ENCODE measurements around the gene MACROD1. TPM values are rescaled to one million over a fixed set of nuclear protein-coding genes. Genes with fewer than 3 reads are reported as not detected.

Gene MACROD1
- total RNA-seq, 1 experiment from 2014 or later = not detected

- H3K9ac ChIP-seq (ENCODE audit: low read length) = no peak overlapping the region
- no peak overlapping the region for H2AFZ ChIP-seq (ENCODE audit: low read length)
- no peak overlapping the region for H3K4me2 ChIP-seq (ENCODE audit: low read depth, low read length, poor library complexity, severe bottlenecking)
These were observed 39.1 kb downstream of the MACROD1 start for GRCh38 chr11:64126796-64127195.

GRCh38 chr11:64126371-64126770 lies 39.5 kb downstream of the MACROD1 start:
- Histone ChIP-seq H3K27me3 (ENCODE audit: low read length) (no peaks in the 10 kb centered on the region), H3K36me3 (ENCODE audit: insufficient read depth, low read length) (no peaks in the 10 kb centered on the region), H3K9me2 (replicated peaks; ENCODE audit: insufficient read depth, low read length) (no peaks in the 10 kb centered on the region), H3K79me2 (ENCODE audit: low read length) (no peaks in the 10 kb centered on the region), H3K4me2 (ENCODE audit: low read depth, low read length, poor library complexity, severe bottlenecking) (no peak overlapping the region), H3K9ac (ENCODE audit: low read length) (no peak overlapping the region), H3K4me3 (ENCODE audit: low read length) (no peak overlapping the region), H4K20me1 (ENCODE audit: insufficient read depth, low read depth, low read length) (0 out of 2 replicates have a peak, but pooled peaks cover 4% of the 10 kb centered on the region), H3K27ac (ENCODE audit: low read length) (no peak overlapping the region), H3K9me3 (ENCODE audit: low read length) (no peaks in the 10 kb centered on the region), H3K4me1 (ENCODE audit: low read length) (peaks cover 3% of the 10 kb centered on the region; the same call in 1 of the 2 replicates), H2AFZ (ENCODE audit: low read length) (no peak overlapping the region)
- DNase-seq = no peak

More at GRCh38 chr11:64126796-64127195, 39.1 kb downstream of the MACROD1 start:
- no peaks in the 10 kb centered on the region for H3K79me2 ChIP-seq (ENCODE audit: low read length)
- DNase-seq = no peak
- no peak overlapping the region for H3K4me3 ChIP-seq (ENCODE audit: low read length)
- H3K9me3 ChIP-seq (ENCODE audit: low read length) = no peaks in the 10 kb centered on the region
- H3K9me2 ChIP-seq (replicated peaks; ENCODE audit: insufficient read depth, low read length) = no peaks in the 10 kb centered on the region
- no peaks in the 10 kb centered on the region for H3K36me3 ChIP-seq (ENCODE audit: insufficient read depth, low read length)
- H3K27me3 ChIP-seq (ENCODE audit: low read length) = no peaks in the 10 kb centered on the region
- H3K4me1 ChIP-seq (ENCODE audit: low read length) = peaks cover 3% of the 10 kb centered on the region; the same call in 1 of the 2 replicates
- no peak overlapping the region for H3K27ac ChIP-seq (ENCODE audit: low read length)
- H4K20me1 ChIP-seq (ENCODE audit: insufficient read depth, low read depth, low read length) = 0 out of 2 replicates have a peak, but pooled peaks cover 4% of the 10 kb centered on the region

DNA sequence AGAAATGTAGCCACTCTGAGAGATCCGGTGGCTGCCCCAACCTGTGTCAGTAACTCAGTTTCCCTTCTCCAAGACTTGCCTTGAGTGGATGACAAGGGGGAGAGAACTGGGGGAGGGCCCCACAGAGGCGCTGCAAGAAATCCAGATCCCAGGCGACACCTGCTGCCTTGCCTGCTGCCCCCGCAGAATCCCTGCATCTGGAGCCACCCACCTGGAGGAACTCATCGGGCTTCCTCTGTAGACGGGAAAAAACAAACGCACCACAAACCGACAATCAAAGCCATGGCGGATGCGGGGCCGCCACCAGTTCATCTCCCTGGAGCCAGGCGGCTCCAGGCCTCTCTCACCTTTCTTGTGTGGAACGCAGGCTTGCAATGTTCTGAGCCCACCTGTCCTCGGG lies 40.2 kb downstream of the MACROD1 start:
- H3K9me3 ChIP-seq (ENCODE audit: low read length) = no peaks in the 10 kb centered on the region
- DNase-seq = no peak
- H3K9me2 ChIP-seq (replicated peaks; ENCODE audit: insufficient read depth, low read length) = no peaks in the 10 kb centered on the region
- no peaks in the 10 kb centered on the region for H3K36me3 ChIP-seq (ENCODE audit: insufficient read depth, low read length)
- H3K27ac ChIP-seq (ENCODE audit: low read length) = no peak overlapping the region
- H3K4me2 ChIP-seq (ENCODE audit: low read depth, low read length, poor library complexity, severe bottlenecking) = no peak overlapping the region
- H4K20me1 ChIP-seq (ENCODE audit: insufficient read depth, low read depth, low read length) = 0 out of 2 replicates have a peak, but pooled peaks cover 4% of the 10 kb centered on the region
- H3K4me3 ChIP-seq (ENCODE audit: low read length) = no peak overlapping the region
- no peaks in the 10 kb centered on the region for H3K79me2 ChIP-seq (ENCODE audit: low read length)
- H3K9ac ChIP-seq (ENCODE audit: low read length) = no peak overlapping the region
- H2AFZ ChIP-seq (ENCODE audit: low read length) = no peak overlapping the region
- peaks cover 3% of the 10 kb centered on the region; the same call in 1 of the 2 replicates for H3K4me1 ChIP-seq (ENCODE audit: low read length)
- no peaks in the 10 kb centered on the region for H3K27me3 ChIP-seq (ENCODE audit: low read length)

DNA sequence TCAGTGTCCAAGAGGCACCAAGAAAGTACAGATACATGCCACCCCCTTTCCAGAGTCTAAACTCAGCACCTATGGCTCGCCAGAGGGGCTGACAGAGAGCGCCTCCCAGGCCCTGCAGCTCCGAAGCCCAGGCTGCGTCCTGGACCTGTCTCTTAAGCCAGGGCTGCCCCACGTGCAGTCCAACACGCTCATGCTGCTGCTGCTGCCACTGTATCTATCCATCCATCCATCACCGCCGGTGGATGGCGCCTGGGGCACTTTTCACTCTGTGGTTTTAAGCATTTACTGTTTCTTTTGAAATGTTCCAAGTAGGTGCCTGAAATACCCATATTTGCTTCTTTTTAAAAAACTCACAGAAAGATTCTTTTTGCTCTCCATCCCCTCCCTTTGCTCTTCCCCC lies 41.8 kb downstream of the MACROD1 start:
- Histone ChIP-seq H3K79me2 (ENCODE audit: low read length) (no peaks in the 10 kb centered on the region), H3K9me3 (ENCODE audit: low read length) (no peaks in the 10 kb centered on the region), H3K4me2 (ENCODE audit: low read depth, low read length, poor library complexity, severe bottlenecking) (no peak overlapping the region), H3K4me1 (ENCODE audit: low read length) (peaks cover 3% of the 10 kb centered on the region; the same call in 1 of the 2 replicates), H2AFZ (ENCODE audit: low read length) (no peak overlapping the region), H3K9ac (ENCODE audit: low read length) (no peak overlapping the region), H3K36me3 (ENCODE audit: insufficient read depth, low read length) (no peaks in the 10 kb centered on the region), H4K20me1 (ENCODE audit: insufficient read depth, low read depth, low read length) (0 out of 2 replicates have a peak, but pooled peaks cover 2% of the 10 kb centered on the region), H3K9me2 (replicated peaks; ENCODE audit: insufficient read depth, low read length) (no peaks in the 10 kb centered on the region), H3K4me3 (ENCODE audit: low read length) (no peak overlapping the region), H3K27ac (ENCODE audit: low read length) (no peak overlapping the region), H3K27me3 (ENCODE audit: low read length) (no peaks in the 10 kb centered on the region)
- DNase-seq = peak; percentile 46

GRCh38 chr11:64123679-64124078 lies 42.2 kb downstream of the MACROD1 start:
- H3K9ac ChIP-seq (ENCODE audit: low read length) = no peak overlapping the region
- peaks cover 3% of the 10 kb centered on the region; the same call in 1 of the 2 replicates for H3K4me1 ChIP-seq (ENCODE audit: low read length)
- no peaks in the 10 kb centered on the region for H4K20me1 ChIP-seq (ENCODE audit: insufficient read depth, low read depth, low read length)
- H3K4me2 ChIP-seq (ENCODE audit: low read depth, low read length, poor library complexity, severe bottlenecking) = no peak overlapping the region
- no peak overlapping the region for H3K27ac ChIP-seq (ENCODE audit: low read length)
- no peaks in the 10 kb centered on the region for H3K36me3 ChIP-seq (ENCODE audit: insufficient read depth, low read length)
- no peak overlapping the region for H3K4me3 ChIP-seq (ENCODE audit: low read length)
- H3K79me2 ChIP-seq (ENCODE audit: low read length) = no peaks in the 10 kb centered on the region
- no peaks in the 10 kb centered on the region for H3K9me2 ChIP-seq (replicated peaks; ENCODE audit: insufficient read depth, low read length)
- H3K9me3 ChIP-seq (ENCODE audit: low read length) = no peaks in the 10 kb centered on the region
- DNase-seq = no peak
- no peak overlapping the region for H2AFZ ChIP-seq (ENCODE audit: low read length)
- no peaks in the 10 kb centered on the region for H3K27me3 ChIP-seq (ENCODE audit: low read length)

GRCh38 chr11:64122411-64123410 lies 43.2 kb downstream of the MACROD1 start:
- Histone ChIP-seq H3K27me3 (ENCODE audit: low read length) (no peaks in the 10 kb centered on the region), H3K27ac (ENCODE audit: low read length) (no peak overlapping the region), H3K79me2 (ENCODE audit: low read length) (no peaks in the 10 kb centered on the region), H3K9ac (ENCODE audit: low read length) (no peak overlapping the region), H3K4me2 (ENCODE audit: low read depth, low read length, poor library complexity, severe bottlenecking) (no peak overlapping the region), H4K20me1 (ENCODE audit: insufficient read depth, low read depth, low read length) (no peaks in the 10 kb centered on the region), H3K9me2 (replicated peaks; ENCODE audit: insufficient read depth, low read length) (no peaks in the 10 kb centered on the region), H2AFZ (ENCODE audit: low read length) (no peak overlapping the region), H3K4me1 (ENCODE audit: low read length) (peaks cover 3% of the 10 kb centered on the region; the same call in 1 of the 2 replicates), H3K9me3 (ENCODE audit: low read length) (no peaks in the 10 kb centered on the region), H3K36me3 (ENCODE audit: insufficient read depth, low read length) (no peaks in the 10 kb centered on the region), H3K4me3 (ENCODE audit: low read length) (no peak overlapping the region)
- DNase-seq = no peak

- H3K79me2 ChIP-seq (ENCODE audit: low read length) = no peaks in the 10 kb centered on the region
- peaks cover 3% of the 10 kb centered on the region; the same call in 1 of the 2 replicates for H3K4me1 ChIP-seq (ENCODE audit: low read length)
- no peak for DNase-seq
- no peaks in the 10 kb centered on the region for H3K9me3 ChIP-seq (ENCODE audit: low read length)
- H3K9ac ChIP-seq (ENCODE audit: low read length) = no peak overlapping the region
- no peaks in the 10 kb centered on the region for H3K27me3 ChIP-seq (ENCODE audit: low read length)
- H3K4me2 ChIP-seq (ENCODE audit: low read depth, low read length, poor library complexity, severe bottlenecking) = no peak overlapping the region
- no peak overlapping the region for H3K27ac ChIP-seq (ENCODE audit: low read length)
- H3K4me3 ChIP-seq (ENCODE audit: low read length) = no peak overlapping the region
- H3K9me2 ChIP-seq (replicated peaks; ENCODE audit: insufficient read depth, low read length) = no peaks in the 10 kb centered on the region
- H2AFZ ChIP-seq (ENCODE audit: low read length) = no peak overlapping the region
- no peaks in the 10 kb centered on the region for H4K20me1 ChIP-seq (ENCODE audit: insufficient read depth, low read depth, low read length)
- H3K36me3 ChIP-seq (ENCODE audit: insufficient read depth, low read length) = no peaks in the 10 kb centered on the region
These were observed 44.1 kb downstream of the MACROD1 start for GRCh38 chr11:64121663-64122410.

Data from Karpas-422 (cell line).